ENCODE results near the gene OPRM1.

The OPRM1 gene

GRCh38 chr6:154230393-154230792 is 191.4 kb downstream of the OPRM1 start:
- H3K4me3 ChIP-seq (ENCODE audit: control insufficient read depth, low read depth, low read length), result no peak overlapping the region
- TF ChIP-seq CTCF (conservative IDR thresholded peaks at IDR 0.05; ENCODE audit: control insufficient read depth, insufficient read depth, low read depth, low read length), result no peak

DNA sequence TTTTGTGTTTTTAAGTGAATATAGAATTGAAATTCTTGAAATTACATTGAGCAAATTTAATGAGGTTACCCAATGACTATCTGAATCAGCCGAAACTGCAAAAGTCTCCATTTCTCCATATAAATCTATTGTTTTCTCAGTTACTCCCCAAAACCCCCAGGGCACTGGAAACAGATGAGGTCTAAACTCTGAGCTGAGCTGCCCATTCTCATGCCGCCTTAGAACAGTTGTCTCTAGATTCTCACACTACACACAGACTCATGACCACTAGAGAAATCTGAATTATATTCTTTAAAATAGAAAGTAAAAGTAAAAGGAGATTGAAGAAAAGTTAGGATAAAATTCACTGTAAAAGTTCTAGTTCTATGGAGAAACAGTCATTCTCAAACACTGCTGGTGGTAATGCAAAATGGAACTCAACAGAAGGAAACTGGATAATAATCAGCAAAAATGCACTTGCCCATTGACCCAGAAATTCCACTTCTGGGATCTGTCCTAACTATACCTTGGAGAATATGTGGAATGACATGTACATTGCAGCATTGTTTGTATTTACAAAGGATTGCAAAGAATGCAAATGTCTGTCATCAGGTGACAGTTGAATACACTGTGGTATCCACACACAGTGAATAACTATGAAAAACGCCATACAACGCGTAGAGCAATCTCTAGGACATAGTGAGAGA is 192.0 kb downstream of the OPRM1 start:
- no peak for TF ChIP-seq CTCF (conservative IDR thresholded peaks at IDR 0.05; ENCODE audit: control insufficient read depth, insufficient read depth, low read depth, low read length)
- DNase-seq (ENCODE audit: low read depth), result no peak
- no peak overlapping the region for H3K4me3 ChIP-seq (ENCODE audit: control insufficient read depth, low read depth, low read length)

More at GRCh38 chr6:154230393-154230792, 191.4 kb downstream of the OPRM1 start:
- DNase-seq (ENCODE audit: low read depth), result no peak

DNA sequence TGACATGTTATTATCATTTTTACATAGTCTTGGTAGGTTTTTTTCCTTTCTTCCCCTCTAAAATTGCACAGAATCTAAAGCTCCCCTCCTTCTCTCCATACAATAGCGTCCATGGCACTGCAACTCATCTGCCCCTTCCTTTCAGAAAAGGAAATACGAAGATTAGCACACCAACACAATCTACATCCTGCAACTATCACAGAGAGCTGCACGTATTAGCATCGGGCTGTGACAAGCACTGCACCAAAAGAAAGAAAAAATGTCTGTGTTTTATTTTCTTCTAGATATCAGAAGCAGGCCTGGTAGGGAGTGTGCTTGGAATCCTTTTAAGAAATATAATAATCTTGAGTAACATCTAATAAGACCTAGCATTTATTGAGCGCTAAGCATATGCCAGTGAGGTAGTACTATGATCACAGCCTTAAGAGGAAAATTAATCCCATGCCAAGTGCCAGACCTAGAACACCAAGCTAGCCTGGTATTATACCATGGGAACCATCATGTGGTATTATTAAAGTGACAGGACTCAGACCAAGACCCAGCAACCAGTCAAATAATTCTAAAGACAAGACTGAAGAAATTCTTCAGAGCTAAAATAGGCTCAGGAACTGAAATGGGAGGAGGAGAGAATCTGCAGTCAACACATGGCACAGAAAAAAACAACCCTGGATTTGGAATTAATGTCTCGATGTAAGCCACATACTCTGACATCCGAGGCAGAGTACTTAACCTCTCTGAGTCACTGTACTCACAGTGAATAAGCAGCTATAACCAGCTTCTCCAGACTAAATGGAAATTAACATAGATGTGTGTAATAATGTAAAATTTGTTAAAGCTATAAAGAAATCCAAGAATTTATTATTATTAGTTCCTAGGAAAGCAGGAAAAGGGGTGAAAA is 193.2 kb downstream of the OPRM1 start:
- peak; percentile 12 for DNase-seq (ENCODE audit: low read depth)
- TF ChIP-seq CTCF (conservative IDR thresholded peaks at IDR 0.05; ENCODE audit: control insufficient read depth, insufficient read depth, low read depth, low read length), result no peak
- no peak overlapping the region for H3K4me3 ChIP-seq (ENCODE audit: control insufficient read depth, low read depth, low read length)

DNA sequence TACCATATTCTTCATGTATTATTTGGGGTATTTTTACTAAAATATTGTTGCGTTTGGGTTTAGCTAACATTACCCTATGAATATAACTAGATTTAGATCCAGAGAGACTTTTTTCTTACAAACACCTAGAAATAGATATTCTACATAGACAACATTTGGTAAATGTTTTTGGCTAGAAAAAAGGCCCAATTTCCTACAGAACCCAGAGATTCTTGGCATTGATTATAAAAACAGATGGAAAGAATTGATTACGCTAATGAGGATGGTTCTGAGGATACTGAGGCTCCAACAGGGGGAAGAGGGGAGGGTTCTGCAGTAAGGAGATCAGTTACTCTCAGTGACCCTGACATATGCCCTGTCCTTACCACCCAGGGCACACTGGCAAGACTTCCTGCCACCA is 194.3 kb downstream of the OPRM1 start:
- DNase-seq (ENCODE audit: low read depth), result no peak
- no peak overlapping the region for H3K4me3 ChIP-seq (ENCODE audit: control insufficient read depth, low read depth, low read length)
- TF ChIP-seq CTCF (conservative IDR thresholded peaks at IDR 0.05; ENCODE audit: control insufficient read depth, insufficient read depth, low read depth, low read length), result no peak

DNA sequence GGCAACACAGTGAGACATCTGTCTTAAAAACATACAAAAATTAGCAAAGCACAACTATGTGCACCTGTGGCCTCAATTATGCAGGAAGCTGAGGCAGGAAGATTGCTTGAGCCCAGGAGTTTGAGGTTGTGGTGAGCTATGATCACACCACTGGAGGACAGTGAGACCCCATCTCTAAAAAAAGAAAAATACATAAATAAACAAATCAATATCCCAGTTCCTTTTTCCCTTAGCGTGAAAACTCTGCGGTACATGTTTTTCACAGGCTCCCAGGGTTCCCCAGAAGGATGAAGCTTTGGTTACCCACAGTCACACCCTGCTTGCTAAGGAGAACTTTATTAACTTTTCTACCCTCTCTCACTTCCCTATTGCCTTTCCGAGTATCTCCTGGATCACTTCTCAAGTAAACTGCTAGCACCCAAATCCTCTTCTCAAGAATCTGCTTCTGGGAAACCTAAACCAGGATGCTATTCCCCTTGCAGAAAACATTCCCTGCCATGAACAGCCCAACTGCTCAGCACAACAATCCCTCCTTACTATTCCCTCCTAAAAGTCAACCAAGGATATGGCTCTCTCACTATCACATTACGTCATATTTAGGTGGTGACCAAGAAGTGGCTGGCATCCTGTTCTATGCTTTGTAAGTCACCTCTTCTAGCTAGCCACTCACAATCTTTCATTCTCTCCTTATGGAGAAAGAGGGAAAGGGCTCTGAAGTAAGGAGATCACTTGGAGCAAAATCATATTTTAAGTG is 195.2 kb downstream of the OPRM1 start:
- TF ChIP-seq CTCF (conservative IDR thresholded peaks at IDR 0.05; ENCODE audit: control insufficient read depth, insufficient read depth, low read depth, low read length), result no peak
- DNase-seq (ENCODE audit: low read depth), result no peak
- H3K4me3 ChIP-seq (ENCODE audit: control insufficient read depth, low read depth, low read length), result no peak overlapping the region

DNA sequence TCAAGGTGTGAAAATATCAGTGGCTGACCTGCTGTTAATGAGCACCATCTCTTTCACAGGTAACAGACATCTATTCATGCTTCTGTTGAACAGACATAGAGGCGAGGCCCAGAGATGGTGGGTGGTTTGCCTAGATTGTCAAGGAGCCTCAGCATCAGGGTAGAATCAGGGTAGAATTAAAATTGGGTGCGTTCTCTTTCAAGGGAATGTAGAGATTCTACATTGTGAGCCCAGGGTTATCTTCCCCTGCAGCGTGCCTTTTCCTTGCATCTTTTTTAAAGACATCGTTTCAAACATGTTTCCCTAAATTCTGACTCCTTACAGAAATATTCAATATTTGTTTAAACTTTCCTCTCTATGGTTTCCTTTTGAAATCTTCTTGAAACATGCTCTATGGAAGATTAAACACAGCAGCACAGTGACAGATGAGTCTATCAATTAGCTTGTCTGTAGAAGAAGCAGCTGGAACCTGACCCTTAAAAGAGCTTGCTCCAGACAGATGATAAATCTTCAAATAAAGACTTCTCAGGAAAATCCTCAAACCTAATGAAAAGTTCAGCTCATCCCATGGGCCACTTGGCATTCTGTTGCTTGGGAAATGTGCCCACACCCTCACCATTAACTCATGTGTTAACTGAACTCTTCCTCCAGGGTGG is 197.7 kb downstream of the OPRM1 start:
- no peak for TF ChIP-seq CTCF (conservative IDR thresholded peaks at IDR 0.05; ENCODE audit: control insufficient read depth, insufficient read depth, low read depth, low read length)

More for the DNA sequence above, 197.7 kb downstream of the OPRM1 start:
- DNase-seq (ENCODE audit: low read depth), result no peak
- H3K4me3 ChIP-seq (ENCODE audit: control insufficient read depth, low read depth, low read length), result no peak overlapping the region
